ENCODE results near the gene BUD23.
"Not testable (repeated sequence)": the region's sequence is repeated elsewhere in the genome, so short reads cannot be mapped to it uniquely, and the experiment has no call there.

The BUD23 gene

DNA sequence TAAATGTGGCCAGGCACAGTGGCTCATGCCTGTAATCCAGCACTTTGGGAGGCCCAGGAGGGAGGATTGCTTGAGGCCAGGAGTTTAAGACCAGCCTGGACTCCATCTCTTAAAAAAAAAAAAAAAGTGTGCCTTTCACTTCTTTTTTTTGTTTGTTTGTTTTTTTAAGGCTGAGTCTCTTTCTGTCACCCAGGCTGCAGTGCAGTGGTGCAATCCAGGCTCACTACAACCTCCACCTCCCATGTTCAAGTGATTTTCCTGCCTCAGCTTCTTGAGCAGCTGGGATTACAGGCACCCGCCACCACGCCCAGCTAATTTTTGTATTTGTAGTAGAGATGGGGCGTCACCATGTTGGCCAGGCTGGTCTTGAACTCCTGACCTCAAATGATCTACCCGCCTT, 38.8 kb downstream of the BUD23 start:
- not testable (repeated sequence) for DNase-seq

GRCh38 chr7:73722785-73723184, 39.4 kb downstream of the BUD23 start:
- no peak for DNase-seq

- DNase-seq: no peak
These were observed 40.4 kb downstream of the BUD23 start for GRCh38 chr7:73723813-73724212.

GRCh38 chr7:73726083-73726466, 42.7 kb downstream of the BUD23 start:
- no peak for DNase-seq

DNA sequence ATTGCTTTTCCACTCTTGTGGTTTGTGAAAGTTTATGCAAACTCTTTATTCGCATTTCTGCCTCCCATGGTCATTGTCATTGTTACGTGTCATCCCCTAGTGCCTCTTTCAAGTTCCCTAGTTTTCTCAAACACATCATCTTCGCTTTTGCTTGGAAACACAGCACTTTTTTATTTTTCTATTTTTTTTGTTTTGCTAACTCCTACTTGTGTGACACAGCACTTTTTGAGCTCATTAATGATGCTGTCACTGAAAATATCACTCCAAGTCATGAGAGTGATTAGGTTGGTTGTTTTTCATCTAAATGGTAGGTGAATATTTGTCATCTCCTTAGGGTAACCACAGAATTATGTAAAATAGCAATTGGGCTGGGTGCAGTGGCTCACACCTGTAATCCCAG, 44.6 kb downstream of the BUD23 start:
- DNase-seq: no peak

- no peak for DNase-seq
These were observed 45.2 kb downstream of the BUD23 start for GRCh38 chr7:73728551-73728950.

DNA sequence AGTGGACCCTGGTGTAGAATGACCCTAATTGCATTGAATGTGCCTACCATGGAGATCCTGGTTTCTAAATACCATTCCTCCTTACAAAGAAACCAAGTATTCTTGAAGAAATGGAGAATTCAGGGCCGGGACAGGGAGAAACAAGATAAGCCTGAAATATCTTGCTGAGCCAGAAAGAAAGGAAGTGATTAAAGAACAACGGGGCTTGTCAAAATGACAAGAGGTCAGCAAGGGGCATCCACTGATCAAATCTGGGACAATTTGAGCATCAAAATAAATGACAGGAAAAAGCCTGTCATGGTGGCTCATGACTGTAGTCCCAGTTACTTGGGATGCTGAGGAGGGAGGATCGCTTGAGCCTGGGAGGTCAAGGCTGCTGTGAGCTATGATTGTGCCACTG, 47.1 kb downstream of the BUD23 start:
- no peak for DNase-seq

DNA sequence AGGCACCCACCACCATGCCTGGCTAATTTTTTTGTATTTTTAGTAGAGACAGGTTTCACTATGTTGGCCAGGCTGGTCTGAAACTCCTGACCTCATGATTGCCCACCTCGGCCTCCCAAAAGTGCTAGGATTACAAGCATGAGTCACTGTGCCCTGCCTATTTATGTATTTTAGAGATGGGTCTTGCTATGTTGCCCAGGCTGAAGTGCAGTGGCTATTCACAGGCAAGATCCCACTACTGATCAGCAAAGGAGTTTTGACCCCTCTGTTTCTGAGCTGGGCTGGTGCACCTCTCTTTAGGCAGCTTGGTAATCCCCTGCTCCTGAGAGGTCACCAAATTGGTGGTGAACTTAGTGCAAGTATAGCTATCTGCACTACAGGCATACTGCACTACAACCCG, 49.0 kb downstream of the BUD23 start:
- DNase-seq: no peak

GRCh38 chr7:73734619-73735527, 51.5 kb downstream of the BUD23 start:
- DNase-seq: no peak

GRCh38 chr7:73735528-73735905, 52.1 kb downstream of the BUD23 start:
- no peak for DNase-seq

DNA sequence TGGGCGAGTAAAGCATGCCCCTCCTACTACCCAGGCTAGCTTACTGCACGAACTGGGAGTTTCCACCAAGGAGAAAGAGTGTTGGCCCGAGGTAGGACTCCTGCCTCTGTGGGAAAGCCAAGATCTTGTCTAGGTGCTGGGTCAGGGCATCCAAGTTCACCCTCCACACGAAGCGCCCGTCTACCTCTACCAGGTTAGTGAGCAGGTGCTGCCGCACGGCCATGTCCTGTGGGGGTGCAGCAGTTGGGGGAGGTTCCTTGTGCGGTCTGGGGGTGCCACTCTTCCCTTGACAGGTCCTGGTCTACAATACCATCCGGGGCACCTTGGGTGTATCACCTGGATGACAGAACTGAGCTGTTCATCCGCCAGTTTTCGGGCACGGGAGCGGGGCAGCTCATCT, 53.5 kb downstream of the BUD23 start:
- no peak for DNase-seq

DNA sequence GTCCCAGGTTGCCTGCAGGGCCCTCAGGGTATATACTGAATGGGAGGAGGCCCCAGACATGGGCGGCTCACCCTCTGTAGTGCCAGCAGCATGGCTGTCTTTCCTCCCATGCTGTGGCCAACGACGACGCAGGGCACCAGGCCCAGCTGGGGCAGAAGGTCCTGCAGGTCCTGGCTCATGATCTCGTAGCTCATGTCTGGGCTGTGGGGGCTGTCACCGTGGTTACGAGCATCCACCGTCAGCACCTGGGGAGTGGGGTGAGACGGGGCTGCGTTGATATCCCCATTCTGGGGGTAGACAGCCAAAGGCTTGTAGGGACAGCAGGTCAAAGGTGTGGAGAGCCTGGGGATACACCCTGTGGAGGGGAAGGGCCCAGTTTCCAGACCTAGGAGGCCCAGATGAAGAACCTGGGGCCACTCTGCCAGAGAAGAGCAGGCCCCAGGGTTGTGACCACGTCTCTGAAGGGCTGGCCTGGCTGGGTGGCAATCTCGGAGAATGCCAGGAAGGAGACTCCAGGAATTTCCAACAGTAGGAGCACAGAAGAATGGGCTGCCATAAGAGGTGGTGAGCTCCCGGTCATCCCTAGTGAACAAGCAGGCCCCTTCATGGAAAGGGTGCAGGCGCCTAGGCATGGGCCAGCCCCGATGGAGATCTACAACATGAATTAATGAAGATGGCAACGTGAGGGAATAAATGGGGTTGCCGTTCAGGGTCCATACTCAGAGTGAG, 54.3 kb downstream of the BUD23 start:
- no peak for DNase-seq

- DNase-seq: no peak
These were observed 54.8 kb downstream of the BUD23 start for GRCh38 chr7:73738220-73738611.

DNA sequence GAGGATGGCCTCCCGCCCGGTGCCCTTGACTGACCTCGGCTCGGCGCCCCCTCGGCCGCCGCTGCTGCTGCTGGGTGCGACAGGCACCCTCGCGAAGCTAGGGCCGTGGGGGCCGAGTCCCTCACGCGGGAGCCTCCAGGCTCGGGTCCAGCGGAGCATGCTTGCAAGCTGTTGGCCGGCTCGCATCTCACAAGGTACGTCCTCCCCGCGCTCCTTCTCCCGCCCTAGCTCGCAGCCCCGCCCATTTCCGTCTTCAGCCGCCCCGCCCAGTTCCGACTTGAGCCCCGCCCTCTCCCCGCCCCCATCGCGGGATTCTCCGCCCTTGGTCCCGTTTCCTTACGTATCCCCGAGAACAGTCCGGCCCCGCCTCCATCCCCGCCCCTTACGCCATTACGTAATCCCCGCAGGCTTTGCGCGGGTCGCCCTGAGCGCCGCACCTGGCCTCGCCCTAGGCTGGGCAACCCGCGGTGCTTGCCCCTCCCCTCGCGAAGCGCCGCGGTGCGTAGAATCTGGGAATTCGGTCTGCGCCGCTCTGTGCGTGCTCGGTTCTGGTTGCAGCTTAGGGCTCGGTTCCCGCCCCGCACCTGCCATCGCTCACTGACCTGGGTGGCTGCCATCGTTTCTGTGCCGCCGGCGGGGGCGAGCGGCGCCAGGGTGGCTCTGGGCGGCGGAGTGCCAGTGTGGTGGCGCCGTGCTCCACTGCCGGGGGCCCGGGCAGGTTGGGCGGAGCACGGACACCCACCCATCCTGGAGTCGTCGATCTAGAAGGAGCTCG, 55.4 kb downstream of the BUD23 start, which contains the start of gene ABHD11:
ABHD11 (minus strand) TSS at position 191 of the 775 bp plus-strand sequence; CDS start at position 159, 32 bp downstream.
- peak; percentile 93 for DNase-seq

- DNase-seq: no peak
These were observed 56.0 kb downstream of the BUD23 start for GRCh38 chr7:73739387-73739767.

DNA sequence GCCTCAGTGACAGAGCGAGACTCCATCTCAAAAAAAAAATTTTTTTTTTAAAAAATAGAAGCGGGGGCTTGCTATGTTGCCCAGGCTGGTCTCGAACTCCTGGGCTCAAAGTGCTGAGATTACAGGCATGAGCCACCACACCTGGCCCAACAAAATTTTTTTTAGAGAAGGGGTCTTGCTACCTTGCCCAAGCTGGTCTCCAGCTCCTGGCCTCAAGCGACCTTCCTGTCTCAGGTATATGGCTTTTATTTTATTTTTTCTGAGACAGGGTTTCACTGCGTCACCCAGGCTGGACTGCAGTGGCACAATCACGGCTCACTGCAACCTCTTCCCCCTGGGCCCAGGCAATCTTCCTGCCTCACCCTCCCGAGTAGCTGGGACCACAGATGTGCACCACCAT, 56.8 kb downstream of the BUD23 start:
- DNase-seq: no peak

DNA sequence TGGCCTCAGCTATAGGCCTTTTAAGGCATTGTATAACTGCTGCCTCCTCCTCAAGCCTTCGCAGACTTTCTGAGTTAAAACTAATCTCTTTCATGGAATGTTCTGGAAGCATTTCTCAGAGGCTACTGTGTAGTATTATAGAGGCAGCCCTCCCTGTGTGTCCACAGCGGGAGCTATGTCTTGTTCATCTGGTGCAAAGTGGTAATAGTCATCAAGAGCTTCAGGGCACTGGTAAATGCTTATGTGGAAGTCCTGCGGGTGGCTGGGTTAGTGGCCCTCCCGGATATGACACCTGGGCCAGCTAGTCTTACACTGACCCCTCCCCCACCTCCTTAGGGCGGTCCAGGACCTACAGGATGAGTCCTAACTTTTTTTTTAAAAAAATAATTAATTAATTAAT, 57.4 kb downstream of the BUD23 start:
- no peak for DNase-seq

DNA sequence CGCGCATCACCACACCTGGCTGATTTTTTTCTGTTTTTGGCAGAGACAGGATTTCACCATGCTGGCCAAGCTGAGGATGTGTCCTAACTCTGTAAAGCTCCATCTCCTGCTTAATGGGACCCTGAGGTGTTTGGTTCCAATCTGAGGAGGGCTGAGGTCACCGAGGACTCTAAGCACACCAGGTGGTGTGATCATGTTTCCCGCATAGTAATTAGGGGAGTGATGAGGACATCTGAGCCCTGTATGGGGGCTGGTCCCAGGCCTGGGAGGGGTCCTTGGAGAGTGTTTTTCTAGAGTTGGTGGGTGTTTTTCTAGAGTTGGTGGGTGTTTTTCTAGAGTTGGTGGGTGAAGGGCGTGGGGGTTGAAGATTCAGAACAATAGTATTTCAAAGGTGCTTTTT, 58.2 kb downstream of the BUD23 start:
- DNase-seq: no peak

- DNase-seq: no peak
These were observed 58.9 kb downstream of the BUD23 start for GRCh38 chr7:73742338-73742752.

GRCh38 chr7:73742753-73743641, 59.6 kb downstream of the BUD23 start:
- DNase-seq: peak; percentile 84

DNA sequence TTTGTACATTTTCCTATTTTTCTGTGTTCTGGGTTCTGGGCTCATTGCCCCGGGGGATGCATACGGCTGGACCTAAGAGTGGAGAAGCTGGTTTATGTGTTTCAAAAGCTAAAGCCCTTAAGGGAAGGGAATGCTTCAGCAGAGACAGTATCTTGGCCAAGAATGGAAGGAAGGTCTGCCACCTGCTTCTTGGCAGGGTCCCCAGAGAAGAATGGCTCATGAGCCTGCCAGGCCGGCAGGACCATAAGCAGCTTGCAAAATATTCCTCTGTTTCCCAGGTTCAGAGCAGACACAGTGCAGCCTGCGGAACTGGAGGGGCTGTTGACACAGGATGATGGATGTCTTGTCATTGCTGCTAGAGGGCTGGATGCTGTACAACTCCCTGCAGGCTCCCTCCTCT, 63.0 kb downstream of the BUD23 start:
- no peak for DNase-seq
